HG03159 (cell line): ENCODE results near the gene COMMD3.
"Not testable (repeated sequence)": the region's sequence is repeated elsewhere in the genome, so short reads cannot be mapped to it uniquely, and the experiment has no call there.

Experiments used
- ATAC-seq: cut with Tn5 transposase; IDR thresholded peaks from one replicate; pipeline ENCODE4 v1.9.1; 2021; ENCODE audit warnings: mild to moderate bottlenecking, moderate library complexity; ENCODE audit not compliant: unreplicated experiment

Gene COMMD3

GRCh38 chr10:22338185-22338900 is 22.2 kb downstream of the COMMD3 start:
- no peak for ATAC-seq

GRCh38 chr10:22338931-22339330 is 22.7 kb downstream of the COMMD3 start:
- no peak for ATAC-seq

DNA sequence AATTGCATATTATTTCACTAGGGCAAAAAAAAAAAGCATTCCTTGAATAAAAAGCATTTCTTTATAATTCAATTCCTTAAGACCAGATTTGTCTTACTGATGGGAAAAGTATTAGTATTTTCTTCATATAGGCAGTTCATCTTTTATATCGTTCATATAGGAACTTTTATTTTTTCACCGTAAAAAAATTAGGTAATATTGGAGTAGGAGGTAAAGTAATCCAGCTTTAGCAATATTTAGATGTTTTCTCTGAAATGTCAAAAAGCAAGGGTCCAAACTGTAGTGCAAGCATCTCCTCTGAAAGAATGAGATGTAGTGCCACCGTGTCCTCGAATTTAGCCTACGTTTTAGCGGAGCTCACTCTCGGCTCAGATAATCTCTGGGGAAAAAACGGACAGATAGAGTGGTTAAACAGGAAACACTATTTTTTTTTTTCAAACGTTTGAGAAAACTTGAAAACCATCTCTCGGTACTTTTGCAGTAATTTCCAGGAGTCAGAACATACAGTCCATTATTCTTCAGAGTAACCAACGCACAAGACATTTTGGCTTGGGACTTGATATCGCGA is 23.7 kb downstream of the COMMD3 start:
- ATAC-seq, result no peak

GRCh38 chr10:22340329-22341189 is 24.4 kb downstream of the COMMD3 start:
- peak; percentile 38 for ATAC-seq

DNA sequence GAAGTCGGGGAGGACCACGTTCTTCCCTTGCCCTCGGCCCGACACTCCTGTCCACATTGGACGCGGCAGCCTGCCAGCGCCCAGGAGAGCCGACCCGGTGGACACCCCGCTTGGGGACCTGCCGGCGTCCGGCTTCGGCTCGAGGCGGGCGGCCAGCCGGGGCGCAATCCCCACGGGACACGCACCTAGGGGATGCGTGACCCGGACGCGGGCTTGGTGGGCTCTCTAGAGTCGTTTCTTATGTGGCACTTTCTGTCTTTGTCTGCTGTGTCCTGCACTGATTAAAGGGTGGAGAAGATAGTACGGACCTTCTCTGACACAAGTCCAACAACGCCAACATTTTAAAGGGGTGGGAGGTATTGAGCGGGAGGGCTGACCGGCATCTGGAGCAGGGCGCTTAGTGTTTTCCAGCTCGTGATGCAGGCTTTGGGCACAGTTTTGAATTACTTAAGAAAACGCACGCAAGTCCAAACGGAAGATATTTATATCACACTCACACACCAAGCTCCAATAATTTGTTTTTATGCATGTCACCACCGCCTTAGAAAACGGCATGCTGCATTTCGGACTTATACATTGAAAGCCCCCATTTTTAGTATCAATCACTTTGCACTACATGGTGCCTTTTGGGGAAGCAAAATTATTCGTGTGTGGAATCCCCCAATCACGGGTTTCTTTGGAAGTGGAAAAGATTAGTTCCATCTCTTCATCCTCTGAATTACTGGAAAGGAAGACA is 25.2 kb downstream of the COMMD3 start:
- no peak for ATAC-seq

GRCh38 chr10:22341926-22342196 is 25.7 kb downstream of the COMMD3 start:
- ATAC-seq, result no peak

- no peak for ATAC-seq
Measured at GRCh38 chr10:22342421-22342820, 26.2 kb downstream of the COMMD3 start.

DNA sequence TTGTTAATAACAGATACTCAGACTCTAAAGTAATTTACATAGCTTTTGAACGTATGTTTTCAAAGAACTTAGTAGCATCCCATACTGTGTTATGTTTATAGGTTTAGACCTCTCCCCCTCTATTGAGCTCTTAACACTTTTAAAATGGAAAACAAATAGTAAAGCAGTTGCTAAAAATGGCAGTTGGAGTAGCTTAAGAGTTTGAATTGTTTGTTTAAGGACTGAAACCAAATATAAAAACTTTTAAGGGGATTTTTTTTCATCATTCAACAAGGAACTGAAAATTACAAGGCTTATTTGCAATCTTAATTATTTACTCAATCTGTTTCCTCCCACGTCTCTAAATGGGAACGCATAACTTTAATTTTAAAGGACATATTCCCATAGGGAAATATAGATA is 27.5 kb downstream of the COMMD3 start:
- ATAC-seq, result no peak

- no peak for ATAC-seq
Measured at GRCh38 chr10:22344249-22344648, 28.1 kb downstream of the COMMD3 start.

DNA sequence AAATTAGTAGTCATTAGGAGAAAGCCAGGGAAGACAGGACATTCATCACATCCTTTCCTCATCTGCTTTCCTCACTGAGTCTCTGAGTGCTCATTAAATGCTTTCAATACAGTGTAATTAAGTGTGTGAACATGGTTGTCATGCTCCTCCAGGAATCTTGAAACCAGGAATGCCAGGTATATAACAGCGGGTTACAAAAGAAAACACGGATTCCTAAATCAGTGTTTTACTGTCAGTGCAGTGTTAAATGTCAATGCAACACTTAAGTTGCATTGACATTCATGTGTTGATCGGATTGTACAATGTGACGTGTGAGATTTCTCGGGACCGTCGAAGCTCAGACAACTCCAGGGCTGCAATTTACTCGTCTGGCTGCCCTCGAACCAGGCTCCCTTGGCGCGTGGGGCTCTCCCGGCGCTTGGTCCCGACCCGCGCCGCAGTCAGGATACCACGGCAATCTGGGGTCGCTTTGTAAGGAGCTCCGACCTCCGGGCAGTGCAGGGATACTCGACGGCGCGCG is 28.7 kb downstream of the COMMD3 start:
- ATAC-seq, result no peak

- ATAC-seq, result no peak
Measured at GRCh38 chr10:22345301-22346095, 29.3 kb downstream of the COMMD3 start, which contains the start of gene SPAG6. Gene SPAG6 (plus strand): TSS chr10:22345496. CDS start chr10:22345612, 116 bp downstream.

DNA sequence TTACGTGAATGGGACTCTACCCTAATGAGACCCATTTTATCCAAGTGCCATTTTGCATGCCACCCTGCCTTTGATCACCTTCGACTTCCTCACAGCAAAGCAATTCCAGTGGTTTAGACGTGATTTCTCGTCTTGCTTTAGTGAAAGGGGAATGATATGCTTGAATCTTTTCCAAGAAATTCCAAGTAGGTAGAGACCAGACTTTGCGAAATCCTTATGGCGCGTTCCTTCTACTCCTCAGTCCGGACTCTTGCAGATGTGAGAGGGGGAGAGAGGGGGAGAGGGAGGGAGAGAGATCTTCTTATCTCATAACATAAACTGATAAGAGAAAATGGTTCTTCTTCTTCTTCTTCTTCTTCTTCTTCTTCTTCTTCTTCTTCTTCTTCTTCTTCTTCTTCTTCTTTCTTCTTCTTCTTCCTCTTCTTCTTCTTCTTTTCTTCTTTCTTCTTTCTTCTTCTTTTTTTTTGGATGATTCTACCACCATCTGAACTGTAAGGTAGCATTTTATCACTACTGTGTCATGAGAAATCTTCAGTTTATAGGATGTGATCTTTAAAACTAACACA is 30.0 kb downstream of the COMMD3 start:
- no peak for ATAC-seq

DNA sequence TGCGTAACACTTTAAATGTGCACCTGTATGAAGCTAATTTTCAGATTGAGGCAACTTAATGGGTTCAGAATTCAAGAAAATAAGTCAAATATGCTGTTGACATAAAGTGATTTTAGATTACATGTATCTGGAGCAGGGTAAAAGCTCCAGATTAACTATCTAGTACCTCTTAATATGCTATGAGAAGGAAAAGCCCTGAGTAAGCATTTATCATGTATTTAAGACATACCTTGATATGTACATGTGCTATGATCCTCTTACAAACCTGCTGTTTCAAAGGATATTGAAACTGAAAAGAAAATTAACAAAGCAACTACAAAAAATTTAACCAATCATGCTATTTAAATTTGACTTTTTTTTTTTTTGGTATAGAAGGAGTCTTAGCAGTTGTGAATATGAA is 33.6 kb downstream of the COMMD3 start:
- no peak for ATAC-seq

- ATAC-seq, result no peak
Measured at GRCh38 chr10:22351131-22351703, 35.0 kb downstream of the COMMD3 start.

GRCh38 chr10:22356324-22356873 is 40.2 kb downstream of the COMMD3 start:
- no peak for ATAC-seq

GRCh38 chr10:22357770-22358169 is 41.6 kb downstream of the COMMD3 start:
- not testable (repeated sequence) for ATAC-seq

DNA sequence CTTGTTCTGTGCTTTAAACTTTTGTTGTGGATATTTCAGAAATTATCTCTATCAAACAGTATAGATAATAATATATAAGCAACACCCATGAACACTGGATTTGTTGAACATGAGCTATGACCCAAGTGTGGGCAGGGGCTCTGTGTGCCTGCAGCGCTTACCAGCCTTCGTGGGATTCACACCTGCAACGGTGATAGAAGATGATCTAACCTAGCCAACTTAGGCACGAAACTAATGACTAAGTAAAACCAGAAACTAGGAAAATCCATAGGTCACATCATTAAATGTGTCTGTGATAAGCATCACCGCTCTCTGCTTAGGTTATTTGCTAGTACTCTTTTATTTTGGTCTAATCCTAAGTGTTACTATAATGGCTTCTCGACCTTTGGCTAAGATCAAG is 47.1 kb downstream of the COMMD3 start:
- no peak for ATAC-seq

DNA sequence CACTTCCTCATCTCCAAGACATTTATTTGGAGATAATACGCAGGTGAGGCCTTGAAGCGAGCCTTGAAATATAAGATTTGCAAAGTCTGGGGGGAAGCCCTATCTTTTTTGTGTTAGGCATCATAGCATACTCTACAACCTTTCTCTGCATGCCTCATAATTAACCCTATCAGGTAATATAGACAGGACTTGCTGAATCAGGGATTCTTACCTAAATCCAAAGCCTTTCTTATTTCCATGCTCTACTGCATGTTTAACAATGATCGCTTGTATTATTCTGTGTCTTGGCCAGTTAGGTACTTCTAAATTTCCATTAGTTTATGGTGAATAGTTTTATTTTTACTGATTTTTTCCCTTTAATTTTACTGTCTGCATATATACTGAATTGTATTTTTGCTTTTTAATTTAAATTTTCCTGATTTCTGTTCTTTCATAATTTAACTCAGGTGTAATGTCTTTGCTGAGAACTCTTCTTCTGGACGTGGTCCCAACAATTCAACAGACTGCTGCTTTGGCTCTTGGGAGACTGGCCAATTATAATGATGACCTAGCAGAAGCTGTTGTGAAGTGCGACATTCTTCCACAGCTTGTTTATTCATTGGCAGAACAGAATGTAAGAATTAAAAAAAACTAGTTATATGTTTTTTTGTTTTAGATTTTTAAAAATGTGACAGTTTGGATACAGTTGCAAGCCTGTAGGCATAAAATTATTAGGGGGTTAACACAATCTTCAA is 48.4 kb downstream of the COMMD3 start:
- ATAC-seq, result no peak

DNA sequence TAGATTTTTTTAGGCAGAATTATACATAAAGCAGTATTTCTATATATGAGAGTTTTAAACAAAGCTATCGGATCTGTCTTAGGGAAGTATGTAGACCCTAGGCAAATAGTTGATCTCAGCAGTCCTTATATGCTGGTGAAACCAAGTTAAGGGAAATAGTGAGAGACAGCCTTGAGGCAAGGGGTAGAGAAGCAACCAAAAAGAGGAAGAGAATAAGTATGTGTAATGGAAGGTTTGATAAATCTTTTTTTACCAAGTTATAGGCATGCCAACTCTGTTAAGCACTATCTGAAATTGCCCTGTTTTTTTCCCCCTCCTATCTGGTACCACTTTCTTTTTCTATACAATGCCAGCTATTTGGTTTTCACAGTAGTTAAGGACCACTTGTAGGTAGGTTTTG is 49.0 kb downstream of the COMMD3 start:
- ATAC-seq, result peak; percentile 59
